ENCODE results near the gene RAP1GAP2.

The RAP1GAP2 gene

DNA sequence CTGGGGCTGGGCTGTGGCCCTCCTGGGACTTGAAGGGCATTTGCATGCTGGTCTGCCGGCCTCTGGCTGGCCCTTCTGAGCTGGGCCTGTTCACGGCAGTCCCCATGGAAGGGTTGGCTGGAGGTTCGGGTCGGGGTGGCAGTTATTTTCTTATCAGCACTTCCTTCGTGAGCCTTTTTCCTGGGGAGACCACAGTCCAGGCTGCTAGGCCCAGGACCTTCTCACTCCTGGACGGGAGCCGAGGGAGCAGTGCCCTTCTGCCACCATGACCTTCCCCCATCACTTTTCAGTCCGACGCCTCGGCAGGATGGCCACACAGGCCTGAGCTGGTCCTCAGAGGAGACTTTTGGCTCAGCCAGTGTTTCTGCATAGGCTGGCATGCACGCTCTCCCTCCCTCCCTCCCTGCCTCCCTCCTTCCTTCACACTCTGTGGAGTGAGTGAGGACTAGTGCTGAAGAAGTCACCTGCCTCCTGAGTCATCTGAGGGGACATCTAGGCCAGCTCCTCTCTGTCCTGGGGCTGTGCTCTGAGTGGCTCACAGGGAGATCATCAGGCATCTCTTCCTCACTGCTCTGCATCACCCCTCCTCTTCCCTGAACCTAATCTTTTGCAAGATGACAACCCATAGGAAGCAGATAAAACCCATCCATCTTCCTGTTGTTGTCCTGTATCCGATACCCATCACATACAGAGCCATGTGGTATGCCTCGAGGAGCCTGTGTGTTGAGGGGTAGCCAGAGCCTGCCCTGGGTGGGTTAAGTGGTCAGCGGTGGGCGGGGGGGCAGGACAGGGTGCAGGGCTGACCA lies 109.7 kb downstream of the RAP1GAP2 start:
- Histone ChIP-seq H3K9me3 (ENCODE audit: severe bottlenecking) (peaks cover 4% of the 10 kb centered on the region), H3K27ac (no peak overlapping the region), H3K4me3 (ENCODE audit: low read depth, low read length) (no peak overlapping the region), H3K27me3 (ENCODE audit: insufficient read depth, low read depth, severe bottlenecking) (no peaks in the 10 kb centered on the region), H3K36me3 (peaks cover 30% of the 10 kb centered on the region)
- TF ChIP-seq, protein P1, sequence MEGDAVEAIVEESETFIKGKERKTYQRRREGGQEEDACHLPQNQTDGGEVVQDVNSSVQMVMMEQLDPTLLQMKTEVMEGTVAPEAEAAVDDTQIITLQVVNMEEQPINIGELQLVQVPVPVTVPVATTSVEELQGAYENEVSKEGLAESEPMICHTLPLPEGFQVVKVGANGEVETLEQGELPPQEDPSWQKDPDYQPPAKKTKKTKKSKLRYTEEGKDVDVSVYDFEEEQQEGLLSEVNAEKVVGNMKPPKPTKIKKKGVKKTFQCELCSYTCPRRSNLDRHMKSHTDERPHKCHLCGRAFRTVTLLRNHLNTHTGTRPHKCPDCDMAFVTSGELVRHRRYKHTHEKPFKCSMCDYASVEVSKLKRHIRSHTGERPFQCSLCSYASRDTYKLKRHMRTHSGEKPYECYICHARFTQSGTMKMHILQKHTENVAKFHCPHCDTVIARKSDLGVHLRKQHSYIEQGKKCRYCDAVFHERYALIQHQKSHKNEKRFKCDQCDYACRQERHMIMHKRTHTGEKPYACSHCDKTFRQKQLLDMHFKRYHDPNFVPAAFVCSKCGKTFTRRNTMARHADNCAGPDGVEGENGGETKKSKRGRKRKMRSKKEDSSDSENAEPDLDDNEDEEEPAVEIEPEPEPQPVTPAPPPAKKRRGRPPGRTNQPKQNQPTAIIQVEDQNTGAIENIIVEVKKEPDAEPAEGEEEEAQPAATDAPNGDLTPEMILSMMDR (IDR thresholded peaks at IDR 0.05; ENCODE audit: low read depth, low read length): no peak
- DNase-seq: no peak

DNA sequence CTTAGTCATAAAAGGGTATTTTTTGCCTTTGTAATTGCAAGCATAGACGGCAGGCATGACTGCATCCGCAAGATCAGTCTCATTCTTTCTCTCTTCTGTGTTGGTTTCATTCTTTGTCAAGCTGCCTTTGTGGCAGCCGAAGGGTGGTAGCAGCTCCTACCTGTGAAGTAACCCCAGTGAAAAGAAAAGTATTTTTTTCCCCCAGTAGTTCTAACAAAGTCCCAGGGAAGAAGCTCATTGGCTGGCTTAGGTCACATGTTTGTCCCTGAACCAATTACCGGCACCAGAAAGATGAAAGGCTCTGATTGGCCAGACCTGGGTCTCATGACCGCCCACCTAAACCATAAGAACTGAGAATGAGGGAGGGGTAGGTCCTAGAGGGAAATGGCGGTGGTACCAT lies 110.7 kb downstream of the RAP1GAP2 start:
- no peak for DNase-seq
- Histone ChIP-seq H3K36me3 (peaks cover 30% of the 10 kb centered on the region), H3K9me3 (ENCODE audit: severe bottlenecking) (peaks cover 4% of the 10 kb centered on the region), H3K4me3 (ENCODE audit: low read depth, low read length) (no peak overlapping the region), H3K27me3 (ENCODE audit: insufficient read depth, low read depth, severe bottlenecking) (no peaks in the 10 kb centered on the region), H3K27ac (peak overlapping the region; percentile 93)
- TF ChIP-seq, protein P1 (IDR thresholded peaks at IDR 0.05; ENCODE audit: low read depth, low read length): no peak

DNA sequence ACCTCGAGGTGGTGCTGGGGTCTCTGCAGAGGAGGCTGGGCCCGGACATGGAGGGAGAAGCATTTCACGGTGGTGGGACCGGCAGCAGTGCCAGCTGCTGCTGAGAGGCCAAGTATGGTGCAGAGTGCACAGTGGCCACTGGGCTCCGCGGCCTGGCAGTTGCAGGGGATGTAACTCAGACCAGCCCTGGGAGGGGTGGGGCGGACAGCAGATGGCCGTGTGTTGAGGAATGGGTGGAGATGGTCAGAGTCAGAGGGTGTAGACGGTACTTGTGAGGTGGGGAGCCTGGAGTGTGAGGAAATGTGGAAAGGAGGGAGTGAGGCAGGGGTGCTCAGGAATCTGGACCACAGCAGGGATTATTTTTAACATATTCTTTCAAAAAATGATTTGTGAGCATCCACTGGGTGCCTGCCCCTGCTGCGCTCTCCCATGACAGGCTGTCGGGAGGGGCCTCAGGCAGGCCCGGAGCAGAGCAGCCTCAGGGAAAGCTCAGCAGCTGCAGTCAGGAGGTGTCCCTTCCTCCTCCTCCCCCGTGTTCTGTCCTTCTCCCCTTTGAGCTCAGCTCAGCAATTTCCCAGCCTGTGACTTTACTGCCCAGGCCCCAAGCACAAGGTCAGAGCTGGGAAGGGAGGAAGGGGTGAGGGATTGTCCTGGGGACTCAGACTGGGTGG lies 113.1 kb downstream of the RAP1GAP2 start:
- TF ChIP-seq, protein P1 (IDR thresholded peaks at IDR 0.05; ENCODE audit: low read depth, low read length): peak; percentile 33; the same call in 1 of the 2 replicates
- Histone ChIP-seq H3K27ac (peak overlapping the region; percentile 93), H3K4me3 (ENCODE audit: low read depth, low read length) (no peak overlapping the region), H3K36me3 (peaks cover 46% of the 10 kb centered on the region), H3K27me3 (ENCODE audit: insufficient read depth, low read depth, severe bottlenecking) (no peaks in the 10 kb centered on the region), H3K9me3 (ENCODE audit: severe bottlenecking) (peaks cover 4% of the 10 kb centered on the region)
- DNase-seq: peak; percentile 84

DNA sequence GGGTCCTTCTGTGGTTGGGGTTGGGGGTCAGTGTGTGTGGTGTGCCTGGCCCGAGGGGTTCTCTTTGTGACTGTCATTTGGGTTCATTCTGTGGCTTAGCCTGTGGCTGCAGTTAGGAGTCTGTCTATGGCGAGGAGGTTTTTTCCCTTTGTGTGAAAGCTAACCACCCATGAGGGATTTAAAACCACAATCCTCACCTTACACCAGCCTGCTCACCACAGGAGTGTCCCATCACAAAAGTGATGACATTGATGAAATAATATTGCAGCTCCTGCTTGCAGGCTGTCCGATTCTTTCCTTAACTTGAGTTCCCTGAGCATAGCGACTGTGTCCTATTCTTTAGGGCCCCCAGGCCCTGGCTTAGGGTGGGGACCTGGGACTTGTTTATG lies 113.6 kb downstream of the RAP1GAP2 start:
- DNase-seq: no peak
- TF ChIP-seq, protein P1 (IDR thresholded peaks at IDR 0.05; ENCODE audit: low read depth, low read length): no peak
- Histone ChIP-seq H3K4me3 (ENCODE audit: low read depth, low read length) (no peak overlapping the region), H3K27ac (peak overlapping the region; percentile 93), H3K27me3 (ENCODE audit: insufficient read depth, low read depth, severe bottlenecking) (no peaks in the 10 kb centered on the region), H3K9me3 (ENCODE audit: severe bottlenecking) (peaks cover 4% of the 10 kb centered on the region), H3K36me3 (peaks cover 46% of the 10 kb centered on the region)

DNA sequence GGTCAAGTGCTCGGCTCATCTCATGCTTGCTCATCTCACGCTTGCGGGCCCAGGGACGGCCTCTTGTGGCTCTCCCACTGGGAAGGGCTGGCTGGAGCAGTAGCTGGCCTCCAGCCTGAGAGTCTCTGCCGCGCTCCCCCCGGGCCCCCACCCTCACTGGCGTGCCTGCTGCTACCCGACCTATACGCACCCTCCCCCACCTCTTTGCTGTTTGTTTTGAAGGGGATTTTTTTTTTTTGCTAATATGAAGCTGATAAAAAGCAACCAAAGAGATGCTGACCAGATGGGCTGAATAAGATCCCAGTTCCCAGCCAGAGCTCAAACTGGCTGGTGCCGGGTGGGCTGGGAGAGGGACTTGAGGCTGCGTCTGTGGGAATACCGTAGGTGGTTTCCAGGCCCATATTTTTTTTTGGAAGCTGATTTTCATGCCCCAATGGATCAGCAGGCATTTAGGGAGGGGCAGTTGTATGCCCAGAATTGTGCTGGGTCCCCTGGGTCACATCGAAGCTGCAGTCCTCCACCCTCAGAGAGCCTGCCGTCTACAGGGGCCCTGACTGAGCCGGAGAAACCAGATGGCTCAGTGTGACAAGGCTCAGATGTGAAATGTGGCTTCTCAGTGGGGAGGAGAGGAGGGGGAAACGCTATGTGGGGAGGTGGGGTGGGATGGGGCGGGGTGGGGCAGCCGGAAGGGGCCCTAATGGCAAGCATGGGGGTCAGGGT lies 115.0 kb downstream of the RAP1GAP2 start:
- Histone ChIP-seq H3K4me3 (ENCODE audit: low read depth, low read length) (no peak overlapping the region), H3K27ac (peak overlapping the region; percentile 93), H3K36me3 (peaks cover 35% of the 10 kb centered on the region), H3K27me3 (ENCODE audit: insufficient read depth, low read depth, severe bottlenecking) (no peaks in the 10 kb centered on the region), H3K9me3 (ENCODE audit: severe bottlenecking) (peaks cover 4% of the 10 kb centered on the region)
- peak; percentile 67 for DNase-seq
- TF ChIP-seq, protein P1 (IDR thresholded peaks at IDR 0.05; ENCODE audit: low read depth, low read length): no peak
